NT2/D1 (cell line): ENCODE data around the gene CALHM1.

Experiments
- YY1 ChIP-seq: IDR thresholded peaks from 2 replicates; pipeline ENCODE4 v1.6.1; 2011; ENCODE audit not compliant: insufficient read length, insufficient read depth
- ZNF274 ChIP-seq: IDR thresholded peaks from 2 replicates; pipeline ENCODE4 v1.6.1; 2011; ENCODE audit warnings: mild to moderate bottlenecking, low read depth, low read length

GRCh38 chr10:103416436-103417147, 42.1 kb downstream of the CALHM1 start:
- TF ChIP-seq ZNF274 (no peak), YY1 (no peak)
